HG03575 (cell line): Measurements from ENCODE around the gene CAPZB.

ENCODE experiments used
- ATAC-seq: cut with Tn5 transposase; IDR thresholded peaks from one replicate; pipeline ENCODE4 v1.9.1; 2021; ENCODE audit not compliant: unreplicated experiment, insufficient number of reproducible peaks, low FRiP score; ENCODE audit errors: extremely low read depth

Gene CAPZB

DNA sequence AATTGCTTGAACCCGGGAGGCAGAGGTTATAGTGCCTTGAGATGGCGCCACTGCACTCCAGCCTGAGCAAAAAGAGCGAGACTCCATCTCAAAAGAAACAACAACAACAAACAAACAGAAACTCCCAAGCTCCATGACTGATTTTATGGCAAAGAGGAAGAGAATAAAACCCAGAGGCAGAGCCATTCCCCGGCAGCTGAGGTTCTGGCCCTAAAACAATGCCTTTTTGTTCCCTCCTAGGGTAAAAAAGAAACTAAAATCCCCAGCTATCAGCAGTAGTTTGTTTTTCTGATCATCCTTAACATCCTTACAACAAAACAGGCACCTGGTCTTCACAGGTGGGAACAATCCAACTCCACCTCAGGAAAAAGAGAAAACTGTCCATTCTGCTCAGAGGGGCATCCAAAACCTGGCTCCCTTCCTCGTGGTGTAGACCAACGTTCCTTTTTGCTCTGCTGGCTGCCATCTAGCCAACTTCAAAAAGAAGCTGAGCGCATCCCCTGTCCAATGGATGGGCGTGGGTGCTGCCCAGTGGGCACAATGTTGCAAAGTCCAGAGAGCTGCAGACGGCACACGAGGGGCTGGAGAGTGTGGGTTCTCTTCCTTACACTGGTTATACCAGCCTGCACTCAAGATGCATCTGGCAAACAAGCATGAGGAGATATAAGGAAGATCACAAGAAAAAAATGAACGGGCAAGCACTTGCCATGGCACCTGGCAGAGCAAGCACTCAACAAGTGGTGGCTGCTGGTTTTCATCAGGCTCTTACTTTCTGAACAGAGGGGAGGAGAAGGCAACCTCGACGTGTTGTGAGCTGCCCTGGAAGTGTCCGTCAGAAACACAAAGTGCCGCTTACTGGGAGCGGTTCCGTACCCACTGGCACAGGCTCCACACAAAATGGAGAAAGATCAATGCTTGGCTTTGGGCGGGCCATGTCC is 118.5 kb downstream of the CAPZB start:
- no peak for ATAC-seq

DNA sequence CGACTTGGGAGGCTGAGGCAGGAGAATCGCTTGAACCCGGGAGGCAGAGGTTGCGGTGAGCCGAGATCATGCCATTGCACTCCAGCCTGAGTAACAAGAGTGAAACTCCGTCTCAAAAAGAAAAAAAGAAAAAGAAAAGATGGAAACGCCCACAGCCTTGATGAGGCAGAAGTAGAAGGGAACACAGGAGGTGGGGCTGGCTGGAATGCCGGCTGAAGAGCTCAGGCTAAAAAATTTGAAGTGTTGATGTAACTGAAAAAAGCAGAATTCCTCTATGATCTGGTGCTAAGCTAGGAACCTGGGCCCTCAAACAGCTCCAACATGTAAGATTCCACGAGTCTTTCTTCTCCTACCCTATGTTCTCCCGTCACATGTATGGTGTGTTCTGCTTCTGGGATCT is 119.6 kb downstream of the CAPZB start:
- no peak for ATAC-seq

DNA sequence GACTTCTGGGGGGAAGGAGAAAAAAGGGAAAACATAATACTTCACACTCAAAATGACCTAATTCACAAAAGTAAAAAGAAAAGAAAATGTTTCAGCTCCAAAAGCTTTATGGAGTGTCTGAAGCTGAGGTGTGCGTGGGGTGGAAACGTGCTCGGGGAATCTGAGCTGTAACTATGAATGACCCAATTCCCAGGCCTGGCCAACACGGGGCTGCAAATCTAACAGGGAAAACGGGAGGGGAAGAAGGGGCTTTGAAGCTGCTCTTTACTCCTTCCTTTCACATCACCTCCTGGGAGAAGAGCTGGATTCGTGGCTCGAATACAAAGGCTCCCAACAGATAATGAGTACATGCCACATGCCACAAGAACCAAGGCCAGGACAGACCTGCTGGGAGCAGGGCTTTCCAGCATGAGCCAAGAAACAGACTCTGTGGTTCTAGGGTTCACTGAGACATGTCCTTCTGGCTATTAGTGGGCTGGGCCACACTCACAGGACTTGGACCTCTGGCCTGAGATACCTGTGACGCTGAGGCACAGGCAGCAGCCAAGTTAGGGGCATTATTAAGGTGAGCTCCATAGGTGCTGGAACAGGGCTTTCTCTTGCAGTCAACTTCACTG is 121.7 kb downstream of the CAPZB start:
- no peak for ATAC-seq

DNA sequence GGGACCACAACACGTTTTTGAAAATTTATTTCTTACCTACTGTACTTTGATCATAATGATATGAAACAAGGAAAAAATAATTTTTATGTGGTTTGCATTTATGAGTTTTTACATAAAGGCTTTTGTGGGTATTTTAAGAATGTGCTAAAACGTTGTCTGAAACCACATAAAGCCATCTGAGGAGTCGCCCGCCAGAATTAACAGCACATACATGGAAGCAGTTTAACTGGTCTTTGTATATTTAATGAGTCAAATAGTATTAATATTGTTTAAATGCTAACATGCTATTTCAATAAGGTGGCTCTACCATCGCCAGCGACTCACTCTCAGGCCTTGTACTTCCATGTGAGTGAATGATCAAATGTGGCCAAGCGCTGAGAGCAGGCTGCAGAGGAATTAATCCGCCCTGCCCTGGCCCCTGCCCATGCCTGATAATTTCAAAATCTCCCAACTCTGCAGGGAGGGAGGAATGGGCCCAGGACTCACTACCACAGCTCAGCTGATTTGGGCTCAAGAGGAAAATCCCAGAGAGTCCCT is 123.7 kb downstream of the CAPZB start:
- ATAC-seq = no peak

DNA sequence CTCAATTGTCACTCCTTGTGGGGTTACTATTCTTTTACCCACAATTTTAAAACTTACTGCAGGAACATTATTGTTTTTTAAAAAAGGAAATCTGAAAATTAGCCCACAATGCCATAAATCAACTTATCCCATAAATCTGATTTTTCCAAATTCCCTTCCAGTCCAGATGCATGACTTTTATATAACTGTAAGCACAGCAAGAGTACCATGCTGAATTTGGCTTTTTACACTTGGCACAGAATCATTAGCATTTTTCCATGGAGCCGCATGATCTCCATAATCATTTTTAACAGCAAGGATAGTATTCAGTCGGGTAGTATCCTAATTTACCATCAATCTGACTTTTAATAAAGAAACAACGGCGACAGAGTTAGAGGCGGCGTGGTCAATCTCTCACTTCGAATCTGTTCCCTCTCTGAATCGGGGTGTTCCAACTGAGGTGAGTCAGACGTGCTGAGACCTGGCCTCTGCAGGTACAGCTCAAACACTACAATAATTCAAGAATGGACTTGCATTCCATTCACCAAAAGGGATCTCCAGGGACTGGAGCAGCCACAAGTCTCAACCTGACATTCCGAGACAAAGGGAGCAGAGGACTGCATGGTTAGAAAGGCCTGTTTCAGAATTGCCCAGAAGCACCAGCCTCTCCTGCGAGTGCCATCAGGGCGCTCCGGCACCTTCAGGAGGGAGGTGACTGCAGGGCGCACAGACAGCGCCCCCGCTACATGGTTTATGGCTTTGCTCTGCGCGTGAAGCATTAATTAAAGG is 124.3 kb downstream of the CAPZB start:
- no peak for ATAC-seq

DNA sequence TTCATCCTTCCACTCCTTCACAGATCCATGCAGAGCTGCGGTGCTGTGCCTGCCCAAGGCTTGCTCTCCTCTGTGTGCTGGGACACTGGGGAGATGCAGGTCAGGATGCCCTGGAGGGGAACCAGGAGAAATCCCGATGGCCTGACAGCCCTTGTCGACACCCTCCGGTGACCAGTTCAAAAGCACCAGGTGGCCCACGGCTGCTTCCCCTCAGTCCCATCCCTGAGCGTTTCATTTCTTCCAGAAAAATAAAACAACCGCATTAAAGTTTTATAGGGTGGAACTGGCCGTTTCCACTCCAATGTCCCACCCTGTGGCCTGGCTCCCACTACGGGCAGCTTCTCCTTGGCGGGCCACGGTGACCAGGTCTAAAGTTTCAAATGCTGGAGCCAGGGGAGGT is 124.9 kb downstream of the CAPZB start:
- ATAC-seq = no peak

DNA sequence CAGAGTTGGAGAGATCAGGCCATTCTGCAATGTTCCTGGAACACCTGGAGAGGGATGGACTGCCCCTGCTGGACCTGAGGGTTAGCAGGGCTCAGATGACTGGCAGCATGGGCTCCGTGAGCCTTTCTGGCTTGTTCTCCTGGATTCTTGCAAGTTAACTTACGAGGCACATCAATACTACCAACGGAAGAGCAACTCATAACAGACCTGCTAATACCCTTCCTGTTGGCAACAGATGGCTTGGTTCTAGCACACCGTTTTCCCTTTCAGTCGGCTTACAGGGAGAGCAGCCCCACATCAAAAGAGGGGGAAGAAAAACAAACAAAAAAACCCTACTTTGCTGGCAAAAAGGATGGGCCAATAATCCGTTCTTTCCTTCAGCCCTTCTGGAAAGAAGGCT is 125.3 kb downstream of the CAPZB start:
- ATAC-seq = no peak

DNA sequence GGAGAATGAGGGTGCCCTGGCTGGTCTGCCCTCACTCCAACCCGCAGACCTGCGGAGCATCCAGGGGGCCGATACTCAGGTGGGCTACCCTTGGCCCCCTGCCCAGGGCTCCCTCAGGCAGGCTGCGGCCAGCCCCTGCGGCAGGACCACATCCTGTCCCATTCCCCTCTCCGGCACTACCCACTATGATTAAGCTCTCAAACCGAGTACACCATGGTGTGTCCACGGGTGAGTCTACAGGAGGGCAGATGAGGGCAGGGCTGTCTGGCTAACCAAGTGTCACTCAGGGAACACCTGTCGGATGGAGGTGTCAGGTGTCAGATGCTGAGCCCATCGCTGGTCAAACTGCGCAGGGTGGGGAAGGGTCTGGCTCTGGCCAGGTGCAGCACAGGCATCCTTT is 126.0 kb downstream of the CAPZB start:
- no peak for ATAC-seq

DNA sequence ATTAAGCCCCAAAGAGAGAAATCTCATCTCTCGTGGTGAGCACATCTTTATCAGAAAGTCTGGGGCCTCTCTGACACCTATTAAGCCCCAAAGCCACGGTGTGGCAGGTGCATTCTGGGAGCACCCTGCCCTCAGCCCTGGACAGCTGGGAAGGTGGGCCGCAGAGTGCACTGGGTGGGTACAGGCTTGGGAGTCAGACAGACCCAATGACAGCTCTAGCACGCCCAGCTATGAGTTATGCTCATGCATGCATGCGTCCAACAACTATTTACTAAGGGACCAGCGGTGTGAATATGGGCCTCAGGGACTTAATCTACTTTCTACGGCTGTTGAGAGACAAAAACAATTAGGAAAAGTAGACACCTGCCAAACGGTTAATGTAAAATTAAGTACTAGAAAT is 126.6 kb downstream of the CAPZB start:
- ATAC-seq = no peak

DNA sequence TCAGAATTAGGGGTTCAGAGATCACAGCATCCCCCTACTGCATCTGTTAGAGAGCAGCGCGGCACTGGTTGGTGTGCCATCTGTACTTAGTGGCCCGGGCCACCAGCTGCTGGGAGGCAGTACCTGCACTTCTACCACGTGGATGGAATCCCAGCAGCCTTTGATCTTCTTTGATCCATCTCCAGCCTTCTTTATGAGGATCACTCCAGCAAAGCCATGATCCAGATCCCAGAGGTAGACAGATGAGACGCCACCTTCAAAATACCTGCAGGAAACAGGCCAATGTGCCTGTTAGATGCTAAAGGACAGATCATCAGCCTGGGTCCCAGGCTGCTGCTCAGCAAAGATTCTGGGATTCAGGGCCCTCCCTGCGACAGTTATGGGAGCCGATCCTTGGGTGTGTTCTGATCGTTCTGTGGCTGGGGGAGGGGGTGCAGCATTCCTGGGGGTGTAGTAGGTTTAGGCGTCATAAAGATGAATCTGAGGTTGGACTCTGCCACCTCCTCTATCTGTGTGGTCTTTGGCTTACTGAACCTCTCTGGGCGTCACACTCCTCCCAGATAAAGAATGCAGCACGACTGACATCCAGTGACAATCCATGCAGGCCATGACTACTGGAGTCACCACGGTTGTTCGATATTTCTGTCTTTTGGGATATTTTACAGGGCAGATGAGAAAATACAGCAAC is 127.9 kb downstream of the CAPZB start:
- no peak for ATAC-seq

DNA sequence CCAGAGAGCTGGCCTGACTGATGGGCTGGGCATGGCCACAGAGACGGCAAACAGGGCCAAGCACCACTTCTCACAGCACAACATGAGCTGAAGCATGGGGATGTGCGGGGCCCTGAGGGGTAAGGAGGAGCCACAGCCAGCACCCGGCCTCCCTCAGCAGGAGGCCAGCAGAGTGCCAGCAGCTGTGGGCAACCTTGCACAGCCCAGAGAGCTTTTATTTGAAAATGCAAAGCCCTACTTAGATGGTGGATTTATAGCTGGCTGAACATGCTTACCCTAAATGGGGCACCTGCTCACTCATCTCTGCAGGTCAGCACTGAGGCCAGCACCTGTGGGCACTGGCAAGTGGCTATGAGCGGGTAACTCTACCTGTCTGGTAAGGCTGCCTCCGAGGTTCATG is 129.1 kb downstream of the CAPZB start:
- ATAC-seq = no peak

DNA sequence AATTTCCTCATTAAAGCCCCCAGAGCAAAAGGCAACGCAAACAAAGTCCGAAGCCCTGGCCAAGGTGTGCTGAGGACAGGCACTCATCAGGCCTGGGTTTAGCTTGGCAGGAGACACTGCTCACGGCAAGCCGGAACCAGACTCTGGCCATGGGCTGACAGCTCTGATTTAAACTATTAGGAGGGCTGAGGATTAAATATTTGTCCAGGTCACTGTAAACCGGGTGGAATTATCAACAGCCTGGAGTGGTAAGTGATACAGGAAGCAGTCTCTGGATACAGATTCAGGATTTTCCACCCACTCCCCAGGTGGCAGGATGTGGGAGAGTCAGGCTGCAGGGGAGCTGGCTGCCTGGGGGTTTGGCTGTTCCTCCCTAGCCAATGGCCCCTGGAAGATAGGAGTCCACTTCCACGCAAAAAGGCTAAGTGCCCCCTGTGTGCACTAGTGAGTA is 130.8 kb downstream of the CAPZB start:
- no peak for ATAC-seq

DNA sequence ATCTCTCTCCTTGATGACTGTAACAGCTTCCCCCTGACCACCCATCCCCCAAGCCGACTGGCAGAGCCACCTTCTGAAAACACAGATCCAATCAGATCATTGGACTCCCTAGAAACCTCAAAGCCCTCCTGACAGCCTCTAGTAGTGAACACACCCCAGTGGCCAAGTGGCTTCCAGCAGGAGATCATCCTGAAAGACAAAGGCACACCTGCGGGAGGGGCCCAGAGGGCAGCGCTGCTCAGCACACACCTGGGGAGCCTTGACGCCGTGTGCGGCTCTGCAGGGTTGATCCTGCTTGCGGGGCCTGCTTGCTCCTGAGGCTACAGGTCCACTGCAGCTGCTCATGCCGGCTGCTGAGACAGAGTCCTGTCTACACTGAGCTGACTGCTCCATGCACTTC is 131.7 kb downstream of the CAPZB start:
- ATAC-seq = no peak

DNA sequence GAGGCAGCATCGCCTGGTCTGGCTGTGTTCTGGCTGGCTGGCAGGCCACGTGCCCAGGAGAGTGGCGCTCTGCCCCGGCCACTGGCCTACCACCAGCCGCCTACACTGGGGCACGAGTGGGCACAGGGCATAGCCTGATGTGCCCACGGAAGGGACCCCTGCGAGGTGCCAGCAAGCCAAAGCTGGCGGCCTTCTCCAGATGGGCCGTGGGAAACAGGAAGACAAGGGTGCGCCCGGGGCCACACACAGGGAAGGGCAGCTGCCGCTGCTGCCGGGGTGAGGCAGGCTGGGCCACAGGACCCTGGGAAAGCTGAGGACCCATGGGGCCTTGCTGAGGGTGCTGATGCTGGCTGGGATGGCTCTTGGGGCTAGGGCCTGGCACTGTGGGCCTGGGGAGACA is 132.5 kb downstream of the CAPZB start:
- no peak for ATAC-seq

DNA sequence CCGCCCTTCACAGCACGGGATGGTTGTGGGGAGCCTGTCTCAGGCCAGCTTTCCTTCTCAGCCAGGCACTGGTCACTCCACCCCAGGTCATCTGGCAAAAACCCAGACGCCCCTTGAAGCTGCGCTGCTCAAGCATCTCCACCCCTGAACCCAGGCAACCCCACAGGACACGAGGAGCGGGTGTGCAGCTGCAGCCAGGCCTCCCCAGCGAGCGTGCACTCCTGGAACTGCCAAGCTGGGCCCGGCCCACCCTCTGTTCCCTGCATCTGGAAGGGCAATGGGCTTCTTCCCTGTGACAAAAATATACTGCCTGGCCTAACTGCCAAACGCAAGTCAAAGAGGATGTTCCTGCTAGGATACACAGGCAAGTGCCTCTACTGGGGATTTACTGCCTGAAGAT is 133.5 kb downstream of the CAPZB start:
- no peak for ATAC-seq

DNA sequence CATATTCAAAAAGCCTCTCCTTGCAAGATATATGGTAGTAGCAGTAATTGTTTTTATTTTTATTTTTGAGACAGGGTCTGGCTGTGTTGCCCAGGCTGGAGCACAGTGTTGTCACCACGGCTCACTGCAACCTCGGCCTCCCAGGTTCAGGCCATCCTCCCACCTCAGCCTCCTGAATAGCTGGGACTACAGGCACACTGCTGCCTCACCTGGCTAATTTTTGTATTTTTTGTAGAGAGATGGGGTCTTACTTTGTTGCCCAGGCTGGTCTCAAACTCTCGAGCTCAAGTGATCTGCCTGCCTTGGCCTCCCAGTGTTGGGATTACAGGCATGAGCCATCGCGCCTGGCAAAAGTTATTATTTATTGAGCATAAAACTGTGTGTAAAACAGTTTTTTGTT is 134.8 kb downstream of the CAPZB start:
- no peak for ATAC-seq

DNA sequence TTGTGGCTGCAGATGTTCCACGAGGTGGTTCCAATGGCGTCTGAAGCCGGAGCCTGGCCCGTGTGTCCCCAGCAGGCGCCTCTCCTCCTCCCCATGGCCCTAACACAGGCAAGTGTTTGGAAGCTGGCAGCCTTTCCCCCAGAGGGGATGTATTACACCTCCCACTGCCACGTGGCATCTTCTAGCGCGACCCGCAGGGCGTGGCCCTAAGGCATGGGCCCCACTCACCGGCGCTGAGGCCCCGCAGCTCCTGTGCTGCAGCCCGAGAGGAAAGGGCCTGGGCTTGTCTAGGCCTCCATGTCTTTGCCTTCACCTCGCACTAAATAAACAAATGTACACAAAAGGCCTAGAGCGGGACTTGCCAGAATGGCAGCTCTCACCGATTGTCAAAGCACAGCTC is 135.3 kb downstream of the CAPZB start:
- no peak for ATAC-seq

DNA sequence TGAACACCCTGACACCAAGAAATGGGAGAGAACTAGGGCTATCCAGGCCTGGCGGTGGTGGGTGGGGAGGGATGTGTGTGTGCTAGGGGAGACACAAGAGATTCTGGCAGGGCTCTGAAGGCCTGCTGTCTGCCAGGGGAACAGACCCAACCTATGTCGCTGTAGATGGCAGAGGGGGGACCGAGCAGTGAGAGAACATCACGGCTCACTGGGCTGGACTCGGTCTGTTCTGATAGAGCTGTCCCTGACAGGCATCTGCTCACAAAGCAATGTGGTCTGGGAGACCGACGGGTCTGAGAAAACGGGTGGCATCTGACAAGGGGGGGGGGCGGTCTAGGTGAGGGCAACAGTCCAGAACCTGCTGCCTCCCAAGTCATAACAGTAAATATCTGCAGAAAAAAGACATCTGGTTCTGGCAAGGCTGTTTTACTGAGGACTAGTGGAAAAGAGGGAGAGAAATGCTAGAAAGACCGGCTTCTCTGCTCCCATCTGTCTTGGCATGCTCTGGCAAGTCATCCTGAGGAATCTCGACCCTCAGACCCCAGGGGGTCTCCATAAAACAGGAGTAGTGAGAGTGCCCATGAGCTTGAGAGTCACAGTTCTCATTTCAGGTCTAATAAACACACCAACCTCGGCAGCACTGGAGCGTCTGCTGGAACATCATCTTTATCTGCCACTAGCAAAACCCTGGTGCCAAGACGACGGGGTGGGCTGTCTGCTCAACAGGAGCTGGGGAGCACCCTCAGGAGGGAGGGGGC is 136.7 kb downstream of the CAPZB start:
- ATAC-seq = no peak
